ENCODE data around the gene AIF1. TPM values are rescaled to one million over a fixed set of nuclear protein-coding genes. Genes with fewer than 3 reads are reported as not detected.

The AIF1 gene
- total and polyA plus RNA-seq, 2 experiments from 2014 or later, result 13.3 to 33.7 TPM

DNA sequence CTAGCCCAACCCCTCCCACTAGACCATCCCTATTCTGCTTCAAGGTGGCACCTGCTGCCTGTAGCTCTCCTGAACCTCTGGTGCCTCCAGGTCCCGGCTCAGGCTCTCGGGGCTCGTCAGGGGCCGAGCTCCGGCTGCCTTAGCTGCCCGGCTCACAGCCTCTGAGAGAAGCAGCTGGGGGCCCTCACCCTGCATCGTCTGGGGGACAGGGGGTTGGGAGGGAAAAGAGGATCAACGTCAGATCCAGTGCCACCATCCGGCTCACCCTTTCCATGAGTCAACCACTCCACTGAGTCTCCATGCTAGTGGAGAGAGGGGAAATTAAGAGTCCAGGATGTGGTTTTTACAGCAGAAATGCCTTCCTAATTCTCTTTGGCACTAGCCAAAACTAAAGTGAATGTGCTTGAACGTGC lies 24.4 kb downstream of the AIF1 start:
- Histone ChIP-seq H4K20me1 (replicated peaks; ENCODE audit: insufficient read depth) (peaks cover 25% of the 10 kb centered on the region), H3F3A (replicated peaks; ENCODE audit: low read depth) (peaks cover 51% of the 10 kb centered on the region), H3K36me3 (ENCODE audit: insufficient read depth) (peaks cover 50% of the 10 kb centered on the region), H2AFZ (no peak overlapping the region), H3K27me3 (ENCODE audit: insufficient read depth) (no peaks in the 10 kb centered on the region), H3K4me3 (no peak overlapping the region), H3K4me2 (no peak overlapping the region), H3K9me2 (ENCODE audit: insufficient read depth) (no peaks in the 10 kb centered on the region), H3K4me1 (ENCODE audit: insufficient read depth) (no peaks in the 10 kb centered on the region), H3K79me2 (replicated peaks; ENCODE audit: insufficient read depth) (no peaks in the 10 kb centered on the region), H3K27ac (ENCODE audit: low read depth) (no peak overlapping the region)
- ATAC-seq (peak; percentile 30), DNase-seq (ENCODE audit: low spot score) (no peak)
- Mint-ChIP-seq H3K4me3 (no peak overlapping the region), H3K9me3 (no peaks in the 10 kb centered on the region), H3K4me1 (no peaks in the 10 kb centered on the region), H3K27ac (no peak overlapping the region), H3K27me3 (ENCODE audit: insufficient read depth, low read depth, poor library complexity) (peaks cover 6% of the 10 kb centered on the region), H3K36me3 (ENCODE audit: low read depth) (peaks cover 83% of the 10 kb centered on the region)
- TF ChIP-seq, protein P1, sequence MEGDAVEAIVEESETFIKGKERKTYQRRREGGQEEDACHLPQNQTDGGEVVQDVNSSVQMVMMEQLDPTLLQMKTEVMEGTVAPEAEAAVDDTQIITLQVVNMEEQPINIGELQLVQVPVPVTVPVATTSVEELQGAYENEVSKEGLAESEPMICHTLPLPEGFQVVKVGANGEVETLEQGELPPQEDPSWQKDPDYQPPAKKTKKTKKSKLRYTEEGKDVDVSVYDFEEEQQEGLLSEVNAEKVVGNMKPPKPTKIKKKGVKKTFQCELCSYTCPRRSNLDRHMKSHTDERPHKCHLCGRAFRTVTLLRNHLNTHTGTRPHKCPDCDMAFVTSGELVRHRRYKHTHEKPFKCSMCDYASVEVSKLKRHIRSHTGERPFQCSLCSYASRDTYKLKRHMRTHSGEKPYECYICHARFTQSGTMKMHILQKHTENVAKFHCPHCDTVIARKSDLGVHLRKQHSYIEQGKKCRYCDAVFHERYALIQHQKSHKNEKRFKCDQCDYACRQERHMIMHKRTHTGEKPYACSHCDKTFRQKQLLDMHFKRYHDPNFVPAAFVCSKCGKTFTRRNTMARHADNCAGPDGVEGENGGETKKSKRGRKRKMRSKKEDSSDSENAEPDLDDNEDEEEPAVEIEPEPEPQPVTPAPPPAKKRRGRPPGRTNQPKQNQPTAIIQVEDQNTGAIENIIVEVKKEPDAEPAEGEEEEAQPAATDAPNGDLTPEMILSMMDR (conservative IDR thresholded peaks at IDR 0.05; ENCODE audit: low read depth in 2 of 2), result no peak
- TF ChIP-seq, protein P2, sequence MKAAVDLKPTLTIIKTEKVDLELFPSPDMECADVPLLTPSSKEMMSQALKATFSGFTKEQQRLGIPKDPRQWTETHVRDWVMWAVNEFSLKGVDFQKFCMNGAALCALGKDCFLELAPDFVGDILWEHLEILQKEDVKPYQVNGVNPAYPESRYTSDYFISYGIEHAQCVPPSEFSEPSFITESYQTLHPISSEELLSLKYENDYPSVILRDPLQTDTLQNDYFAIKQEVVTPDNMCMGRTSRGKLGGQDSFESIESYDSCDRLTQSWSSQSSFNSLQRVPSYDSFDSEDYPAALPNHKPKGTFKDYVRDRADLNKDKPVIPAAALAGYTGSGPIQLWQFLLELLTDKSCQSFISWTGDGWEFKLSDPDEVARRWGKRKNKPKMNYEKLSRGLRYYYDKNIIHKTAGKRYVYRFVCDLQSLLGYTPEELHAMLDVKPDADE (IDR thresholded peaks at IDR 0.05), result no peak
- no peak for TF ChIP-seq STAT1 (IDR thresholded peaks at IDR 0.05; ENCODE audit: unreplicated experiment)
- TF ChIP-seq, protein P3, sequence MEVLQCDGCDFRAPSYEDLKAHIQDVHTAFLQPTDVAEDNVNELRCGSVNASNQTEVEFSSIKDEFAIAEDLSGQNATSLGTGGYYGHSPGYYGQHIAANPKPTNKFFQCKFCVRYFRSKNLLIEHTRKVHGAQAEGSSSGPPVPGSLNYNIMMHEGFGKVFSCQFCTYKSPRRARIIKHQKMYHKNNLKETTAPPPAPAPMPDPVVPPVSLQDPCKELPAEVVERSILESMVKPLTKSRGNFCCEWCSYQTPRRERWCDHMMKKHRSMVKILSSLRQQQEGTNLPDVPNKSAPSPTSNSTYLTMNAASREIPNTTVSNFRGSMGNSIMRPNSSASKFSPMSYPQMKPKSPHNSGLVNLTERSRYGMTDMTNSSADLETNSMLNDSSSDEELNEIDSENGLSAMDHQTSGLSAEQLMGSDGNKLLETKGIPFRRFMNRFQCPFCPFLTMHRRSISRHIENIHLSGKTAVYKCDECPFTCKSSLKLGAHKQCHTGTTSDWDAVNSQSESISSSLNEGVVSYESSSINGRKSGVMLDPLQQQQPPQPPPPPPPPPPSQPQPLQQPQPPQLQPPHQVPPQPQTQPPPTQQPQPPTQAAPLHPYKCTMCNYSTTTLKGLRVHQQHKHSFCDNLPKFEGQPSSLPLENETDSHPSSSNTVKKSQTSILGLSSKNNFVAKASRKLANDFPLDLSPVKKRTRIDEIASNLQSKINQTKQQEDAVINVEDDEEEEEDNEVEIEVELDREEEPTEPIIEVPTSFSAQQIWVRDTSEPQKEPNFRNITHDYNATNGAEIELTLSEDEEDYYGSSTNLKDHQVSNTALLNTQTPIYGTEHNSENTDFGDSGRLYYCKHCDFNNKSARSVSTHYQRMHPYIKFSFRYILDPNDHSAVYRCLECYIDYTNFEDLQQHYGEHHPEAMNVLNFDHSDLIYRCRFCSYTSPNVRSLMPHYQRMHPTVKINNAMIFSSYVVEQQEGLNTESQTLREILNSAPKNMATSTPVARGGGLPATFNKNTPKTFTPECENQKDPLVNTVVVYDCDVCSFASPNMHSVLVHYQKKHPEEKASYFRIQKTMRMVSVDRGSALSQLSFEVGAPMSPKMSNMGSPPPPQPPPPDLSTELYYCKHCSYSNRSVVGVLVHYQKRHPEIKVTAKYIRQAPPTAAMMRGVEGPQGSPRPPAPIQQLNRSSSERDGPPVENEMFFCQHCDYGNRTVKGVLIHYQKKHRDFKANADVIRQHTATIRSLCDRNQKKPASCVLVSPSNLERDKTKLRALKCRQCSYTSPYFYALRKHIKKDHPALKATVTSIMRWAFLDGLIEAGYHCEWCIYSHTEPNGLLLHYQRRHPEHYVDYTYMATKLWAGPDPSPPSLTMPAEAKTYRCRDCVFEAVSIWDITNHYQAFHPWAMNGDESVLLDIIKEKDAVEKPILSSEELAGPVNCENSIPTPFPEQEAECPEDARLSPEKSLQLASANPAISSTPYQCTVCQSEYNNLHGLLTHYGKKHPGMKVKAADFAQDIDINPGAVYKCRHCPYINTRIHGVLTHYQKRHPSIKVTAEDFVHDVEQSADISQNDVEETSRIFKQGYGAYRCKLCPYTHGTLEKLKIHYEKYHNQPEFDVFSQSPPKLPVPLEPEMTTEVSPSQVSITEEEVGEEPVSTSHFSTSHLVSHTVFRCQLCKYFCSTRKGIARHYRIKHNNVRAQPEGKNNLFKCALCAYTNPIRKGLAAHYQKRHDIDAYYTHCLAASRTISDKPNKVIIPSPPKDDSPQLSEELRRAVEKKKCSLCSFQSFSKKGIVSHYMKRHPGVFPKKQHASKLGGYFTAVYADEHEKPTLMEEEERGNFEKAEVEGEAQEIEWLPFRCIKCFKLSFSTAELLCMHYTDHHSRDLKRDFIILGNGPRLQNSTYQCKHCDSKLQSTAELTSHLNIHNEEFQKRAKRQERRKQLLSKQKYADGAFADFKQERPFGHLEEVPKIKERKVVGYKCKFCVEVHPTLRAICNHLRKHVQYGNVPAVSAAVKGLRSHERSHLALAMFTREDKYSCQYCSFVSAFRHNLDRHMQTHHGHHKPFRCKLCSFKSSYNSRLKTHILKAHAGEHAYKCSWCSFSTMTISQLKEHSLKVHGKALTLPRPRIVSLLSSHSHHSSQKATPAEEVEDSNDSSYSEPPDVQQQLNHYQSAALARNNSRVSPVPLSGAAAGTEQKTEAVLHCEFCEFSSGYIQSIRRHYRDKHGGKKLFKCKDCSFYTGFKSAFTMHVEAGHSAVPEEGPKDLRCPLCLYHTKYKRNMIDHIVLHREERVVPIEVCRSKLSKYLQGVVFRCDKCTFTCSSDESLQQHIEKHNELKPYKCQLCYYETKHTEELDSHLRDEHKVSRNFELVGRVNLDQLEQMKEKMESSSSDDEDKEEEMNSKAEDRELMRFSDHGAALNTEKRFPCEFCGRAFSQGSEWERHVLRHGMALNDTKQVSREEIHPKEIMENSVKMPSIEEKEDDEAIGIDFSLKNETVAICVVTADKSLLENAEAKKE (CRISPR knock-in tag; IDR thresholded peaks at IDR 0.05), result no peak
- no peak for TF ChIP-seq ZNF331 (CRISPR knock-in tag; IDR thresholded peaks at IDR 0.05; ENCODE audit: low read depth)
- no peak for TF ChIP-seq POLR2AphosphoS5 (IDR thresholded peaks at IDR 0.05; ENCODE audit: low read depth)
- no peak for TF ChIP-seq JUNB (IDR thresholded peaks at IDR 0.05; ENCODE audit: unreplicated experiment)
- TF ChIP-seq NANOG (IDR thresholded peaks at IDR 0.05; ENCODE audit: borderline replicate concordance), result no peak
- TF ChIP-seq, protein P4, sequence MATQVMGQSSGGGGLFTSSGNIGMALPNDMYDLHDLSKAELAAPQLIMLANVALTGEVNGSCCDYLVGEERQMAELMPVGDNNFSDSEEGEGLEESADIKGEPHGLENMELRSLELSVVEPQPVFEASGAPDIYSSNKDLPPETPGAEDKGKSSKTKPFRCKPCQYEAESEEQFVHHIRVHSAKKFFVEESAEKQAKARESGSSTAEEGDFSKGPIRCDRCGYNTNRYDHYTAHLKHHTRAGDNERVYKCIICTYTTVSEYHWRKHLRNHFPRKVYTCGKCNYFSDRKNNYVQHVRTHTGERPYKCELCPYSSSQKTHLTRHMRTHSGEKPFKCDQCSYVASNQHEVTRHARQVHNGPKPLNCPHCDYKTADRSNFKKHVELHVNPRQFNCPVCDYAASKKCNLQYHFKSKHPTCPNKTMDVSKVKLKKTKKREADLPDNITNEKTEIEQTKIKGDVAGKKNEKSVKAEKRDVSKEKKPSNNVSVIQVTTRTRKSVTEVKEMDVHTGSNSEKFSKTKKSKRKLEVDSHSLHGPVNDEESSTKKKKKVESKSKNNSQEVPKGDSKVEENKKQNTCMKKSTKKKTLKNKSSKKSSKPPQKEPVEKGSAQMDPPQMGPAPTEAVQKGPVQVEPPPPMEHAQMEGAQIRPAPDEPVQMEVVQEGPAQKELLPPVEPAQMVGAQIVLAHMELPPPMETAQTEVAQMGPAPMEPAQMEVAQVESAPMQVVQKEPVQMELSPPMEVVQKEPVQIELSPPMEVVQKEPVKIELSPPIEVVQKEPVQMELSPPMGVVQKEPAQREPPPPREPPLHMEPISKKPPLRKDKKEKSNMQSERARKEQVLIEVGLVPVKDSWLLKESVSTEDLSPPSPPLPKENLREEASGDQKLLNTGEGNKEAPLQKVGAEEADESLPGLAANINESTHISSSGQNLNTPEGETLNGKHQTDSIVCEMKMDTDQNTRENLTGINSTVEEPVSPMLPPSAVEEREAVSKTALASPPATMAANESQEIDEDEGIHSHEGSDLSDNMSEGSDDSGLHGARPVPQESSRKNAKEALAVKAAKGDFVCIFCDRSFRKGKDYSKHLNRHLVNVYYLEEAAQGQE (IDR thresholded peaks at IDR 0.05; ENCODE audit: unreplicated experiment), result no peak
